PFSK-1 (cell line): ENCODE results near the gene AKAP6.

Experiments used
- FOXP2 ChIP-seq: optimal IDR thresholded peaks from 2 replicates; pipeline ENCODE3; 2011; ENCODE audit warnings: borderline replicate concordance, control low read depth, inconsistent platforms; ENCODE audit not compliant: insufficient read depth; ENCODE audit errors: extremely low read length, extremely low read depth
- POLR2AphosphoS5 ChIP-seq: IDR thresholded peaks from 2 replicates; pipeline ENCODE4 v1.6.1; 2012; ENCODE audit warnings: low read depth, mild to moderate bottlenecking, control low read depth, low read length, moderate library complexity
- REST ChIP-seq, 2 experiments: IDR thresholded peaks; 2 replicates each; pipeline versions ENCODE4 v1.6.1 to v1.8.0; 2011 to 2012; ENCODE audit warnings: low read depth in 2 of 2, low read length in 2 of 2, control low read depth in 1 of 2, inconsistent platforms in 1 of 2, mild to moderate bottlenecking in 1 of 2, moderate library complexity in 1 of 2; ENCODE audit not compliant: insufficient read depth in 1 of 2
- SIN3A ChIP-seq: IDR thresholded peaks from 2 replicates; pipeline ENCODE4 v1.6.1; 2012; ENCODE audit warnings: mild to moderate bottlenecking, low read length, moderate library complexity, borderline replicate concordance; ENCODE audit not compliant: insufficient read depth

DNA sequence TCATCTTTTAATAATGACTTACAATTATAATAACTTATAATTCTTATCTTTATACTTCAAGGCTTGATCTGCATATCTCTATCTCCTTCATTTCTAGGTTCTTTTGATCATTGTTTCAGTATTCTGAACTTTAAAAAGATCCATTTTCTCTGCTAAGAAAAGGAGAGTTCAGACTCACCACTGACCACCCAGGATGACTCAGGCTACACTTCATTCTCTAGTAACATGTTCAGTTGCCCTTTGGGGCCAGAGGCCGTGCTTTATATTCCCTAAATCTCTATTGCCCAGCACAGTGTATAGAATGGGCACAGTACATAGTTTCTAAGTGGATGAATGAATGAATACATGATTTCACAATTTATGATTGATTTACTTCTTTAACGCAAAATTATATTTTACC lies 268.7 kb downstream of the AKAP6 start:
- TF ChIP-seq POLR2AphosphoS5 (no peak), REST (IDR thresholded peaks at IDR 0.05; ENCODE audit: insufficient read depth in 1 of 2, low read depth in 2 of 2, low read length in 2 of 2) (no peak), FOXP2 (no peak), SIN3A (no peak)
